AG04449 (cell line): Measurements from ENCODE around the gene PIP4K2A.

ENCODE experiments used
- CTCF ChIA-PET: fragments of 350-600 bp; formaldehyde crosslinking; extraction: SDS; loops from one replicate; lab custom pipeline; 2021; ENCODE audit warnings: antibody characterized with exemption; lab: Yijun Ruan, JAX
- POLR2A ChIA-PET: fragments of 400-600, 350-600 bp; formaldehyde crosslinking; extraction: SDS; loops from one replicate; lab custom pipeline; 2020; ENCODE audit warnings: antibody characterized with exemption, inconsistent platforms; lab: Yijun Ruan, JAX
- DNase-seq: peaks from one replicate; pipeline ENCODE4 v3.0.0-alpha.2; 2010; ENCODE audit warnings: low read depth, low spot score
- H3K4me3 ChIP-seq: 2 replicates; pipeline ENCODE4 v1.5.1; 2011; ENCODE audit warnings: low read depth, mild to moderate bottlenecking, control low read depth, low read length
- TF ChIP-seq, protein P1 (sequence below): IDR thresholded peaks from one replicate; pipeline ENCODE4 v1.5.1; 2011; ENCODE audit warnings: mild to moderate bottlenecking, moderate library complexity, low read length, control low read depth, inconsistent platforms; ENCODE audit not compliant: insufficient read depth; ENCODE audit errors: missing control alignments

The PIP4K2A gene

DNA sequence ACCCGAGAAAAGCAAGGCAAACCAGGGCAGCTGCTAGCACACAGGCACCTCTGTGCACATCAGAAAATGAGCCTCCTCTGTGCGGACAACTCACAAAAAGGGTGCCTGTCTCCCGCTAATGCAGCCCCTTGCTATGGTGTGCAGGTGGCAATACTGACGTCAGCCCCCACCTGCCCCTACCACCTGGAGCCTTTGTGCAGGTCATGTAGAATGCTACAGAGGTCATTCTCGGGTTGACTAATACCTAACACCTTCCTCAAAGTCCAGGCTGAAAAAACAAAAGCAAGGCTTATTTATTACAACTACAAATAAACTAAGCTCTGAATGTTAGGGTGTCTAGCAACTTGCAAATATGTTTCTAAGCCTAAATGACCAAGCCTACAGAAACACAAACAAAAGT lies 13.9 kb downstream of the PIP4K2A start:
- CTCF ChIA-PET: no interaction called here
- DNase-seq: no peak
- no peak overlapping the region for H3K4me3 ChIP-seq
- POLR2A ChIA-PET: no interaction called here
- TF ChIP-seq, protein P1, sequence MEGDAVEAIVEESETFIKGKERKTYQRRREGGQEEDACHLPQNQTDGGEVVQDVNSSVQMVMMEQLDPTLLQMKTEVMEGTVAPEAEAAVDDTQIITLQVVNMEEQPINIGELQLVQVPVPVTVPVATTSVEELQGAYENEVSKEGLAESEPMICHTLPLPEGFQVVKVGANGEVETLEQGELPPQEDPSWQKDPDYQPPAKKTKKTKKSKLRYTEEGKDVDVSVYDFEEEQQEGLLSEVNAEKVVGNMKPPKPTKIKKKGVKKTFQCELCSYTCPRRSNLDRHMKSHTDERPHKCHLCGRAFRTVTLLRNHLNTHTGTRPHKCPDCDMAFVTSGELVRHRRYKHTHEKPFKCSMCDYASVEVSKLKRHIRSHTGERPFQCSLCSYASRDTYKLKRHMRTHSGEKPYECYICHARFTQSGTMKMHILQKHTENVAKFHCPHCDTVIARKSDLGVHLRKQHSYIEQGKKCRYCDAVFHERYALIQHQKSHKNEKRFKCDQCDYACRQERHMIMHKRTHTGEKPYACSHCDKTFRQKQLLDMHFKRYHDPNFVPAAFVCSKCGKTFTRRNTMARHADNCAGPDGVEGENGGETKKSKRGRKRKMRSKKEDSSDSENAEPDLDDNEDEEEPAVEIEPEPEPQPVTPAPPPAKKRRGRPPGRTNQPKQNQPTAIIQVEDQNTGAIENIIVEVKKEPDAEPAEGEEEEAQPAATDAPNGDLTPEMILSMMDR: no peak

DNA sequence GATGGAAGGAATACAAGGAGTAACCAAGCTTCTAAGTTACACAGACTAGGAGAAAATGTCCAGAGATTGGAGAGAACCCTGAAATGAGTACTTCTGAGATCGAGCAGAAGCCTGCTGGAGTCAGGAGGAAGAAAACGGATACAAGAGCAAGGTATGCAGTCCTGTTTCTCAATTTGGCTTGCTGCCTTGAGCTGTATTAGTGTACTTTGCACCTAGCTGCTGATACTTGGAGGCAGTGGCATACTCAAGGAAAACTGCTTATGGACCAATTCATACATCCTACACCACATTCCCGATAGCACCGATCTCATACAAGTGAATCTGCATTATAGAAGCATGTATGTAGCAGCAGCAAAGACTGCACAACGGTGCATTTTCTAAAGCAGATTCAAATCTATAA lies 14.4 kb downstream of the PIP4K2A start:
- ChIA-PET CTCF (no interaction called here), POLR2A (no interaction called here)
- TF ChIP-seq, protein P1: no peak
- no peak overlapping the region for H3K4me3 ChIP-seq
- no peak for DNase-seq

DNA sequence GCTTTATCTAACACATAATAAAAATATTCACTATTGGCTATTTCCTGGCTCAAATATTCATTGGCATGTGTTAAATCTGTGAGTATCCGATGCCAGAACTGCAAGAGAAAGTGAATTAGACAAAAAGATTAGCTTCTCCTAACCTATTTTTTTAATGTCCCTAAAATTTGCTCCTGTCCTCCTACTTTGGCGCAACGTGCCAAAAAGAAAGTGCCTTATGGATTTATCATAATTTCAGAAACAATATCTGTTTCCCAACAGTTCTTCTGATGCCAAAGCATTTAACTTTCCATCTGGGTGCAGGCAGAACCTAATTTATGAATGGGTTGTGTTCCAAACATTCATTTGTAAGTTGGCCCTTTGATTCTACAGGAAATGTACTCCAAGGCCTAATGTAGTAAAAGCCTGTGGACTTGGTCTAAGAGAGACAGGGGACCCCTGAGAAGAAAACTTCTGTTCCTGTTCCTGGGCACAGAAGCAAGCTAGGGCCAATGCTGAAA lies 15.4 kb downstream of the PIP4K2A start:
- CTCF ChIA-PET: interaction anchor here (1.1 kb wide), 1 partner anchor 58 kb away, joined by 3 read pairs; no protein-coding TSS in a partner anchor
- POLR2A ChIA-PET: no interaction called here
- no peak for DNase-seq
- H3K4me3 ChIP-seq: no peak overlapping the region
- TF ChIP-seq, protein P1: no peak

DNA sequence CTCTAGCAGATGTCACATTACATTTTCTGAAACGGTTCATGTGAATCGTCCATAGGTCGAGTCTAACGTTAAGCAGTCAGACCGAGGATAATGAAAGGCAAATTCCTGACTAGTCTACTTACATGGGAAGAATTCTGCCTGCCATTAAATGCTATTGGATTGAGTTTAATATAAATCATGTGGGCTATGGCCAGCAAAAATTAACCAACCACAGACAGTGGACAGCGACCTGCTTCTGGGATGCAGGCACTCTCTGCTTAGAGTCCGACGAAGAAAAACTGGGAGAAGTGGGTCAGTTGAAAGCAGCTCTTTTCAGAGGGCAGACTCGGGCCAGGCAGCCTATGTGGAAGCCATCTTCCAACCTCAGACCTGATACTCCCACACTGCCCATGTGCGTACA lies 16.6 kb downstream of the PIP4K2A start:
- no peak overlapping the region for H3K4me3 ChIP-seq
- ChIA-PET CTCF (interaction anchor here (1.1 kb wide), 1 partner anchor 57 kb away, joined by 3 read pairs; no protein-coding TSS in a partner anchor), POLR2A (no interaction called here)
- TF ChIP-seq, protein P1: no peak
- no peak for DNase-seq

DNA sequence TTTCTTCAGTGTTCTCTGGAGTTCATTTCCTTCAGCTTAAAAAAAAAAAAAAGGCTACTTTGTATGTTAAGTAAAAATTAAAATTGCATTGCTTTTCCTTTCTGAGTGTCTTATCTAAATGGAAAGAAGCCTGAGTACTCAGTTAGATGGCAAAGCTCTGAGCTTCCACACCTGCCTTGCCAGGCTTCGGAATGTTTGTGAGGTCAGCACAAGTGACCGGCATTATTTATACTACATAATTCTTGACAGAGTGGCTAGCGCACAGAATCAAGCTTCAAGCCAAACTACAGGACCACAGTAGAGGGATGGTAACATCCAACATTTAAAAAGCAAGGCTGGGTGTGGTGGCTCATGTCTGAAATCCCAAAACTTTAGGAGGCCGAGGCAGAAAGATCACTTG lies 17.3 kb downstream of the PIP4K2A start:
- TF ChIP-seq, protein P1: no peak
- ChIA-PET POLR2A (no interaction called here), CTCF (no interaction called here)
- DNase-seq: no peak
- H3K4me3 ChIP-seq: no peak overlapping the region

DNA sequence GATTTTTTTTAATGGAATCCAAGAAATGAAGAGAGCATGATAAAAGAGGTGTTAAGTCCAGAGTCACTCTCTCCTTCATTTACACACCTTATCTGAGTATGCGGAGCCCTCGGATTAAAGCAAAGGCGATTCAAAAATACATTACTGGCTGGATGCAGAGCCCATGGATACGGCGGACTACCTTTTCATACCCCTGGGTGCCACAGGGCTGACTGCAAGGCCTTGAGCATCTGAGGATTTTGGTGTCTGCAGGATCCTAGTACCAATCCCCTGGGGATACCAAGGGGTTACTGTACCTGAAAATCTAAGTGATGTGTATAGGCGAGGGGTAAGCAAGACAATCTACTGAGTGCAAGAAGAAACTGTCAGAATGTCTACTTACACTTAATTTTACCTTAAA lies 20.5 kb downstream of the PIP4K2A start:
- TF ChIP-seq, protein P1: no peak
- POLR2A ChIA-PET: no interaction called here
- no peak for DNase-seq
- CTCF ChIA-PET: interaction anchor here (0.6 to 1.6 kb wide), 2 partner anchors 10 to 18 kb away, joined by 3 read pairs; no protein-coding TSS in a partner anchor
- H3K4me3 ChIP-seq: no peak overlapping the region
